Left lung (tissue), 10 donors: ENCODE measurements around the gene CHMP6. TPM values are rescaled to one million over a fixed set of nuclear protein-coding genes. Genes with fewer than 3 reads are reported as not detected.

Experiments used
- ATAC-seq: fragments of 200-7000 bp; cut with Tn5 transposase; one replicate; pipeline ENCODE4 v1.9.1; 2020; ENCODE audit warnings: moderate library complexity
- DNase-seq, 4 donors: peaks; one replicate each; pipeline ENCODE4 v3.0.0-alpha.2; 2013 to 2020
- H3K27ac ChIP-seq, 2 donors: fragments of 200-600 bp; sonication (generic) in 1 of 2; one replicate each; pipeline versions ENCODE4 v1.5.0 to v1.8.0; 2020 to 2021
- H3K27me3 ChIP-seq, 2 donors: fragments of 200-600 bp; sonication (generic) in 1 of 2; one replicate each; pipeline versions ENCODE4 v1.5.0 to v1.8.0; 2020 to 2021
- H3K36me3 ChIP-seq, 2 donors: fragments of 200-600 bp; sonication (generic) in 1 of 2; one replicate each; pipeline versions ENCODE4 v1.5.0 to v1.8.0; 2020 to 2021
- H3K4me1 ChIP-seq, 2 donors: fragments of 200-600 bp; one replicate each; pipeline ENCODE4 v1.8.0; 2021
- H3K4me3 ChIP-seq, 2 donors: fragments of 200-600 bp; sonication (generic) in 1 of 2; one replicate each; pipeline versions ENCODE4 v1.5.0 to v1.8.0; 2020 to 2021; ENCODE audit warnings: mild to moderate bottlenecking in 1 of 2
- H3K9me3 ChIP-seq, 2 donors: fragments of 200-600 bp; sonication (generic) in 1 of 2; one replicate each; pipeline versions ENCODE4 v1.5.0 to v1.8.0; 2020 to 2021
- CTCF ChIP-seq, 2 donors: fragments of 200-600 bp; sonication (generic) in 1 of 2; IDR thresholded peaks; one replicate each; pipeline versions ENCODE4 v1.5.0 to v1.8.0; 2021; ENCODE audit warnings: antibody characterized with exemption in 2 of 2
- intact Hi-C, 2 donors: fragments of 100-400 bp; cut with DNase I; formaldehyde crosslinking; loops; one replicate each; pipeline versions ENCODE4 v1.11.2 to v1.14.2; 2022
- polyA plus RNA-seq, 6 donors: library from polyadenylated mRNA; unstranded; fragments of 120-200 nt; gene quantifications; one replicate each; pipeline ENCODE4 v1.2.1, GENCODE V29; 2013; ENCODE audit not compliant: insufficient read length in 6 of 6
- total RNA-seq, 2 donors: library from RNA; stranded (reverse); fragmentation: NEBNext Ultra II Directional; extraction: Animal tissue kit (Norgen Biotek cat#: 25700); gene quantifications; one replicate each; pipeline ENCODE4 v1.2.1, GENCODE V29; 2021
- donor health status: DM: no; HTN: yes; CAD: no.
- donor health status: DM: no; HTN: no; CAD: no.

Gene CHMP6
- total and polyA plus RNA-seq, 8 donors = 24.1 to 32.7 (median 28.6) TPM

DNA sequence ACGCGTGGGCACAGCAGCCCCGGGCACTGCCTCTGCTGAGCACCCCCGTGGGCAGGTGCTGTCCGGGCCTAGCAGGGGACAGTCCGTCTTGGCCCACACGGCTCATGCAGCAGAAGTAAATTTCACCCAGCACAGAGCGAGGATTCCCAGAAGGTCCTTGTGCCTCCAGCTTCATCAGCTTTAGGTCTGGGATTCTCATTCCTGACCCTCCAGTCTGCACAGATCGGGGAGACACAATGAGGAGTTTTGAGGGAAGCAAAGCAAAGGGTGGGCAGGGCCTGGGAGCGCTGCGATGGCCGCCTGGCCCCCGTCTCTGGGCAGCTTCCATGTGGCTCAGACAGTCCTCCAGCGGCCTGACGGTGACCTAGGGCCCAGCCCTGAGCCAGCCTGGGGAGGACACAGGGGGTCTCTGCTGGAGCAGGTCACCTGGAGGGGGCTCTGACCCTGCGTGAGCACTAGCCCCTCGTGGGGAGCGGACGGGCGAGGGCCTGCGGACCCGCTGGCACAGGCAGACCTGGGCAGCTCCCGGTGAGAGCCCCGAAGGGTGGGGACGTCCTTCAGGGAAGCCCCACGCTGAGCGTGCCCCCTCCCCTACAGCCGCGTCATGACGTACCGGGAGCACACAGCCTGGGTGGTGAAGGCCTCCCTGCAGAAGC lies 30.7 kb upstream of the CHMP6 start:
- H3K27me3 ChIP-seq = no peaks in the 10 kb centered on the region
- no peak overlapping the region for H3K27ac ChIP-seq
- DNase-seq (peak in 1 of 4 donors; percentile 71), ATAC-seq (no peak)
- TF ChIP-seq CTCF (IDR thresholded peaks at IDR 0.05) = no peak
- no peak overlapping the region for H3K4me3 ChIP-seq
- H3K9me3 ChIP-seq = no peaks in the 10 kb centered on the region
- peaks cover 0 to 10% of the 10 kb centered on the region in 2 donors for H3K4me1 ChIP-seq
- H3K36me3 ChIP-seq = peaks cover 0 to 57% of the 10 kb centered on the region in 2 donors
- intact Hi-C loops = loop anchor here in 1 of 2 donors (10.0 kb wide), 1 partner anchor 96 kb away; no protein-coding TSS in a partner anchor

DNA sequence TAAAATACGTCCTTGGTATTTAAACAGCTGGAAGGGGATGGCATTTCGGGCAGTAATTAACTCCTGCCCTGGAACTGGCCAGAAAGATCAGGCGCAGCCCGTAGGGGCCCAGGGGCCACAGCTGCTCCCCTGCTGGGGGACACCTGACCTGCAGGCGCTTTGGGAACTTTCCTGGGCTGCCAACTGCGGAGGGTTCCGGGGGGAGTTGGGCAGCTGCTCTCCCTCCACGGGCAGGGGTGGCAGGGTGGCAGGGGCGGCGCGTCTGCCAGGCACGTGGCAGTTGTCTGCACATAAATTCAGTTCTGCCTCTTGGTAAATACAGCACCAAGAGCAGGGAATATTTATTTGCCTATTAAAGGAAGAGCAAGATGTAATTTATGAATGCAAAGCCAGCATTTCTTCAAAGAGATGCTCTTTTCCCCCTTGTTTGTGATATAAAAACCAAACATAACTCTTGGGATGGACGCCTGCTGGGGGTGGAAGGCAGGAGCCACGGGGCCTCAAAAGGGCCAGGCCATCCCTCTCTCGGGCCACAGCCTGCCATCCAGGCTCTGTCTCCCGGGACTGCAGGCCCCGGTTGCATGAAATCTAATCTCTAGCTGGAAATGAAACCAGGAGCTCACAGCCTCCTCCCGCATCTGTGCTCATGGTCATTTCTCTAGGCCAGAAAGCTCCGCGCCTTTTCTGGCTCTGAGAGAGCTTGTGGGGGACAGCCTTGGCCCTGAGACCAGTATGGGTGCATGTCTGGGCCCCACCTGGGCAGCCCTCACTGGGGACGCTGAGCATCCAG lies 29.9 kb upstream of the CHMP6 start:
- intact Hi-C loops = loop anchor here in 1 of 2 donors (10.0 kb wide), 1 partner anchor 97 kb away; no protein-coding TSS in a partner anchor
- no peak for TF ChIP-seq CTCF (IDR thresholded peaks at IDR 0.05)
- H3K4me1 ChIP-seq = peaks cover 0 to 10% of the 10 kb centered on the region in 2 donors
- no peaks in the 10 kb centered on the region for H3K27me3 ChIP-seq
- no peaks in the 10 kb centered on the region for H3K9me3 ChIP-seq
- ATAC-seq (no peak), DNase-seq (peak in 1 of 4 donors; percentile 23)
- H3K36me3 ChIP-seq = peaks cover 0 to 53% of the 10 kb centered on the region in 2 donors
- H3K4me3 ChIP-seq = no peak overlapping the region
- H3K27ac ChIP-seq = no peak overlapping the region

DNA sequence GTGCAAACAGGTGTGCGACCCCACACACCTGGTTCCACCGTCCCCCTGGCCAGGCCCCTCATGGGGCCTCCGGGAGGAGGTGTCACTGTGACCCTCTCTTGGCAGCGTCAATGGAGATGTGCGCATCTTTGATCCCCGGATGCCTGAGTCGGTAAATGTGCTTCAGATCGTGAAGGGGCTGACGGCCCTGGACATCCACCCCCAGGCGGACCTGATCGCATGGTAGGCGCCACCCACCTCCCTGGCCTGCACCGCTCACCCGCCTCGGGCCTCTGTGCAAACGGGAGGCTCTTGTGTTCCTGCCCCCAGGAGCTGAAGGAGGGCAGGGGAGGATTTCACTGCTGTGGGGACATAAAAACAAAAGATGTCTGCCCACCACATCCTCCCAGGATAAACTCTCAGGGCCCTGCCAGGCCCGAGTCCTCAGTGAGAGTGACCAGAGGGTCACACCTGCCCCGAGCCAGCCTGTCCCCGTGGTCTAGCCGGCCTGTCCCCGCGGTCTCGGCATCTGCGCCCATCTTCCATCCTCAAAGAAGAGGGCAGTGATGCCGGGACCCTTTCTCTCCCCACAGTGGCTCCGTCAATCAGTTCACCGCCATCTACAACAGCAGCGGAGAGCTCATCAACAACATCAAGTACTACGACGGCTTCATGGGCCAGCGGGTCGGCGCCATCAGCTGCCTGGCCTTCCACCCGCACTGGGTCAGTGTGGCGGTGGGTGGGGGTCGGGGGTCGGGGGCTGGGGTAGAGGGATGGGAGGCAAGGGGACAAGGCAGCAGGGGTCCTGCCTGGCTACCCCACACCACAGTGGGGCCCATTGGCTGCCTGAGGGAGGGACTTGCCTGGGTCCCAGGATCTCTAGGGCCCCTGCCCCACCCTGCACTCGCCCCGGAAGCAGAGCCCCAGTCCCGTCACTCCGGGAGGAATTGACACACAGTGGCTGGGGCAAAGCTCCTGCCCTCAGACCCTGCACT lies 29.0 kb upstream of the CHMP6 start:
- TF ChIP-seq CTCF (IDR thresholded peaks at IDR 0.05) = no peak
- Histone ChIP-seq H3K4me3 (no peak overlapping the region), H3K36me3 (peaks cover 0 to 52% of the 10 kb centered on the region in 2 donors), H3K27me3 (no peaks in the 10 kb centered on the region), H3K27ac (no peak overlapping the region), H3K4me1 (peaks cover 0 to 10% of the 10 kb centered on the region in 2 donors), H3K9me3 (no peaks in the 10 kb centered on the region)
- intact Hi-C loops = loop anchor here in 1 of 2 donors (10.0 kb wide), 1 partner anchor 98 kb away; no protein-coding TSS in a partner anchor
- ATAC-seq (no peak), DNase-seq (peak in 1 of 4 donors; percentile 70)

- no peak for DNase-seq
- Histone ChIP-seq H3K36me3 (peaks cover 0 to 52% of the 10 kb centered on the region in 2 donors), H3K27ac (no peak overlapping the region), H3K4me3 (no peak overlapping the region), H3K9me3 (no peaks in the 10 kb centered on the region), H3K4me1 (peaks cover 0 to 13% of the 10 kb centered on the region in 2 donors), H3K27me3 (peaks cover 0 to 3% of the 10 kb centered on the region in 2 donors)
- intact Hi-C loops = loop anchor here in 1 of 2 donors (10.0 kb wide), 1 partner anchor 99 kb away; no protein-coding TSS in a partner anchor
- no peak for TF ChIP-seq CTCF (IDR thresholded peaks at IDR 0.05)
- ATAC-seq = no peak
Measured at GRCh38 chr17:80963812-80964543, 27.7 kb upstream of the CHMP6 start.
